IMR-90 (cell line): ENCODE results near the gene C7orf25. TPM values are rescaled to one million over a fixed set of nuclear protein-coding genes. Genes with fewer than 3 reads are reported as not detected.

Source experiments
- ATAC-seq: fragments of 200-7000 bp; cut with Tn5 transposase; 2 replicates; pipeline ENCODE4 v1.9.1; 2020; ENCODE audit warnings: low read depth, mild to moderate bottlenecking, moderate library complexity
- BruUV-seq: library from RNA; stranded (reverse); fragments of 400-500 nt; replicated peaks from 2 replicates; lab custom pipeline; 2021; lab: Mats Ljungman, UMichigan
- CTCF ChIA-PET: fragments of 300-600 bp; formaldehyde crosslinking; extraction: SDS; loops from one replicate; lab custom pipeline; 2021; ENCODE audit warnings: antibody characterized with exemption; lab: Yijun Ruan, JAX
- POLR2A ChIA-PET: fragments of 300-600 bp; sonication (Branson Sonifier 250); formaldehyde crosslinking; loops from one replicate; lab custom pipeline; 2022; ENCODE audit warnings: antibody characterized with exemption; ENCODE audit not compliant: unreplicated experiment; lab: Charles Lee
- DNase-seq: peaks from one replicate; pipeline ENCODE4 v3.0.0; 2013
- H2AFZ ChIP-seq: replicated peaks from 2 replicates; pipeline ENCODE3; 2013; ENCODE audit warnings: low read length, mild to moderate bottlenecking; ENCODE audit not compliant: poor library complexity
- H2AK5ac ChIP-seq: 2 replicates; pipeline ENCODE4 v1.6.1; 2013; ENCODE audit warnings: low read depth, low read length, inconsistent platforms
- H2AK9ac ChIP-seq: replicated peaks from 2 replicates; pipeline ENCODE3; 2013; ENCODE audit warnings: mild to moderate bottlenecking, low read depth, low read length, moderate library complexity; ENCODE audit not compliant: poor library complexity
- H2BK120ac ChIP-seq: 2 replicates; pipeline ENCODE4 v1.6.1; 2013; ENCODE audit warnings: low read depth, low read length, inconsistent platforms
- H2BK15ac ChIP-seq: 3 replicates; pipeline ENCODE4 v1.6.1; 2013; ENCODE audit warnings: low read depth, low read length, inconsistent platforms
- H2BK20ac ChIP-seq: 2 replicates; pipeline ENCODE4 v1.6.1; 2013; ENCODE audit warnings: low read depth, mild to moderate bottlenecking, inconsistent platforms, low read length, moderate library complexity
- H2BK5ac ChIP-seq: 2 replicates; pipeline ENCODE4 v1.6.1; 2013; ENCODE audit warnings: mild to moderate bottlenecking, low read depth, low read length, inconsistent platforms; ENCODE audit not compliant: poor library complexity, severe bottlenecking
- H3K14ac ChIP-seq: replicated peaks from 2 replicates; pipeline ENCODE4 v1.6.1; 2013; ENCODE audit warnings: low read depth, low read length, inconsistent platforms
- H3K18ac ChIP-seq: 2 replicates; pipeline ENCODE4 v1.6.1; 2013; ENCODE audit warnings: low read depth, low read length, control low read depth
- H3K23ac ChIP-seq: 2 replicates; pipeline ENCODE4 v1.6.1; 2013; ENCODE audit warnings: low read depth, low read length, inconsistent platforms
- H3K27ac ChIP-seq: 2 replicates; pipeline ENCODE4 v1.5.1; 2013; ENCODE audit warnings: mild to moderate bottlenecking, control low read depth, low read length; ENCODE audit not compliant: insufficient read depth
- H3K27me3 ChIP-seq: 2 replicates; pipeline ENCODE4 v1.6.1; 2013; ENCODE audit warnings: low read length; ENCODE audit not compliant: control insufficient read depth, insufficient read depth
- H3K36me3 ChIP-seq: 2 replicates; pipeline ENCODE4 v1.6.1; 2013; ENCODE audit warnings: low read length, mixed read lengths; ENCODE audit not compliant: control insufficient read depth, insufficient read depth
- H3K4ac ChIP-seq: 2 replicates; pipeline ENCODE4 v1.6.1; 2013; ENCODE audit warnings: low read depth, low read length, inconsistent platforms
- H3K4me1 ChIP-seq: 2 replicates; pipeline ENCODE4 v1.6.1; 2013; ENCODE audit warnings: low read length, mixed read lengths; ENCODE audit not compliant: control insufficient read depth, insufficient read depth
- H3K4me2 ChIP-seq: 2 replicates; pipeline ENCODE4 v1.6.1; 2013; ENCODE audit warnings: low read depth, mild to moderate bottlenecking, control low read depth, low read length, moderate library complexity
- H3K4me3 ChIP-seq: 2 replicates; pipeline ENCODE4 v1.5.1; 2013; ENCODE audit warnings: low read depth, mild to moderate bottlenecking, control low read depth, low read length, moderate library complexity; ENCODE audit not compliant: insufficient read depth
- H3K56ac ChIP-seq: 2 replicates; pipeline ENCODE4 v1.6.1; 2013; ENCODE audit warnings: low read length, inconsistent platforms; ENCODE audit not compliant: insufficient read depth; ENCODE audit errors: extremely low read depth
- H3K79me1 ChIP-seq, 2 experiments: 2 replicates each; pipeline ENCODE4 v1.6.1; 2013; ENCODE audit warnings: low read length in 2 of 2, inconsistent platforms in 1 of 2, low read depth in 1 of 2
- H3K9ac ChIP-seq: 2 replicates; pipeline ENCODE4 v1.6.1; 2013; ENCODE audit warnings: low read depth, low read length, control low read depth
- H3K9me1 ChIP-seq: 2 replicates; pipeline ENCODE4 v1.6.1; 2013; ENCODE audit warnings: low read length, inconsistent platforms; ENCODE audit not compliant: insufficient read depth
- H3K9me3 ChIP-seq: 2 replicates; pipeline ENCODE4 v1.6.1; 2013; ENCODE audit warnings: low read length; ENCODE audit not compliant: control insufficient read depth, insufficient read depth
- H4K20me1 ChIP-seq: 2 replicates; pipeline ENCODE4 v1.6.1; 2013; ENCODE audit warnings: low read length, inconsistent platforms; ENCODE audit not compliant: insufficient read depth
- H4K5ac ChIP-seq: 2 replicates; pipeline ENCODE4 v1.6.1; 2013; ENCODE audit warnings: mild to moderate bottlenecking, low read depth, low read length, control low read depth
- H4K8ac ChIP-seq, 2 experiments: 2 replicates each; pipeline ENCODE4 v1.6.1; 2013; ENCODE audit warnings: low read depth in 2 of 2, low read length in 2 of 2, control low read depth in 1 of 2, inconsistent platforms in 1 of 2
- H4K91ac ChIP-seq: 2 replicates; pipeline ENCODE4 v1.6.1; 2013; ENCODE audit warnings: low read depth, low read length, inconsistent platforms; ENCODE audit not compliant: insufficient read depth
- BHLHE40 ChIP-seq: fragments of 150-350 bp; IDR thresholded peaks from 2 replicates; pipeline ENCODE4 v1.6.1; 2016; ENCODE audit warnings: mild to moderate bottlenecking, low read depth, low read length
- CEBPB ChIP-seq: IDR thresholded peaks from 2 replicates; pipeline ENCODE4 v1.6.1; 2012; ENCODE audit warnings: low read depth, low read length, improper control_type of control experiment
- CTCF ChIP-seq: conservative IDR thresholded peaks from 2 replicates; pipeline ENCODE4 v1.5.1; 2012; ENCODE audit warnings: mild to moderate bottlenecking, low read depth, low read length, improper control_type of control experiment
- ELK1 ChIP-seq: fragments of 150-350 bp; IDR thresholded peaks from 2 replicates; pipeline ENCODE4 v1.6.1; 2016; ENCODE audit warnings: low read depth, mild to moderate bottlenecking, low read length, moderate library complexity, borderline replicate concordance
- FOS ChIP-seq: fragments of 150-350 bp; IDR thresholded peaks from 2 replicates; pipeline ENCODE4 v1.6.1; 2016; ENCODE audit warnings: low read depth, low read length
- MAFK ChIP-seq: IDR thresholded peaks from 2 replicates; pipeline ENCODE4 v1.6.1; 2012; ENCODE audit warnings: low read depth, low read length, improper control_type of control experiment
- MXI1 ChIP-seq: IDR thresholded peaks from 2 replicates; pipeline ENCODE4 v1.6.1; 2012; ENCODE audit warnings: low read depth, mild to moderate bottlenecking, low read length, moderate library complexity, borderline replicate concordance
- NFE2L2 ChIP-seq: fragments of 150-350 bp; IDR thresholded peaks from 2 replicates; pipeline ENCODE4 v1.6.1; 2016; ENCODE audit warnings: low read depth, mild to moderate bottlenecking, low read length
- POLR2A ChIP-seq: IDR thresholded peaks from 2 replicates; pipeline ENCODE4 v1.6.1; 2012; ENCODE audit warnings: mild to moderate bottlenecking, low read depth, low read length
- RAD21 ChIP-seq: IDR thresholded peaks from 2 replicates; pipeline ENCODE4 v1.6.1; 2012; ENCODE audit warnings: low read length, improper control_type of control experiment
- SMC3 ChIP-seq: fragments of 150-350 bp; IDR thresholded peaks from 2 replicates; pipeline ENCODE4 v1.6.1; 2016; ENCODE audit warnings: low read depth, mild to moderate bottlenecking, antibody characterized with exemption, low read length, moderate library complexity
- USF2 ChIP-seq: fragments of 150-350 bp; IDR thresholded peaks from 2 replicates; pipeline ENCODE4 v1.6.1; 2017; ENCODE audit warnings: mild to moderate bottlenecking, antibody characterized with exemption, low read length, low read depth
- WGBS, 2 experiments: methylation state at CpG; one replicate each; pipeline versions ENCODE4 v1.1.5 to v1.1.7; 2013; ENCODE audit warnings: missing lambda C conversion rate in 2 of 2; ENCODE audit not compliant: insufficient read length in 1 of 2; ENCODE audit errors: extremely low coverage in 2 of 2; 5-methylcytosine and 5-hydroxymethylcytosine counted together
- dilution Hi-C: fragments of 300-500 bp; cut with HindIII; formaldehyde crosslinking; loops from one replicate; pipeline ENCODE4 v1.14.3; 2018; ENCODE audit warnings: low sequenced_read_pairs; ENCODE audit not compliant: unreplicated experiment
- in situ Hi-C: fragments of 300-500 bp; cut with MboI; formaldehyde crosslinking; loops from 3 replicates; pipeline ENCODE4 v1.14.3; 2019; ENCODE audit warnings: low sequenced_read_pairs, inconsistent platforms, mixed read lengths
- intact Hi-C: fragments of 100-400 bp; cut with micrococcal nuclease; formaldehyde crosslinking; loops from 2 replicates; pipeline ENCODE4 v1.10.0; 2022
- polyA plus RNA-seq, 3 experiments: library from polyadenylated mRNA; depleted of rRNA; stranded (reverse); fragments of >200 nt; gene quantifications; 2 replicates each; pipeline ENCODE4 v1.2.3, GENCODE V29; 2012; ENCODE audit warnings: low replicate concordance in 1 of 3
- total RNA-seq: library from RNA; depleted of rRNA; stranded (reverse); fragments of >200 nt; gene quantifications from 2 replicates; pipeline ENCODE4 v1.2.3, GENCODE V29; 2012

The C7orf25 gene
- total and polyA plus RNA-seq, 2 of the 4 experiments (the other 2 are of a cell fraction): 4.5 to 6.1 TPM

- Histone ChIP-seq H2BK20ac (no peak overlapping the region), H3K4me3 (no peak overlapping the region), H2AK9ac (no peak overlapping the region), H2AK5ac (no peak overlapping the region), H3K9me3 (peaks cover 10% of the 10 kb centered on the region; the same call in 1 of the 2 replicates), H4K5ac (no peak overlapping the region), H4K91ac (no peak overlapping the region), H3K23ac (no peak overlapping the region), H4K20me1 (no peaks in the 10 kb centered on the region), H2BK15ac (no peak overlapping the region), H3K4ac (no peak overlapping the region), H2AFZ (no peak overlapping the region), H3K4me1 (no peaks in the 10 kb centered on the region), H3K27me3 (no peaks in the 10 kb centered on the region; the same call in 1 of the 2 replicates), H2BK5ac (no peak overlapping the region), H3K56ac (no peak overlapping the region), H3K4me2 (no peak overlapping the region), H2BK120ac (no peak overlapping the region), H4K8ac (no peak overlapping the region), H3K36me3 (no peaks in the 10 kb centered on the region), H3K9me1 (no peaks in the 10 kb centered on the region), H3K9ac (no peak overlapping the region), H3K27ac (no peak overlapping the region), H3K14ac (no peak overlapping the region), H3K79me1 (no peaks in the 10 kb centered on the region), H3K18ac (no peak overlapping the region)
- TF ChIP-seq CTCF (no peak), MXI1 (no peak), FOS (no peak), USF2 (no peak), MAFK (no peak), SMC3 (no peak), RAD21 (no peak), NFE2L2 (no peak), POLR2A (no peak), ELK1 (no peak), CEBPB (no peak), BHLHE40 (no peak)
- BruUV-seq: no TSS peak
- in situ Hi-C loops: no loop called here
- ChIA-PET POLR2A (interaction anchor here (0.6 kb wide), 1 partner anchor 1443 kb away, joined by 5 read pairs; no protein-coding TSS in a partner anchor), CTCF (no interaction called here)
- ATAC-seq (no peak; the same call in 1 of the 2 replicates), DNase-seq (no peak)
- intact Hi-C loops: no loop called here
- 60% methylated on average over 1 of the region's 1 CpG; no CpG with 5 or more reads in 1 of the 2 experiments for WGBS, 2 experiments
- dilution Hi-C loops: no loop called here
These were observed 43.4 kb downstream of the C7orf25 start for GRCh38 chr7:42868480-42868879.
